ENCODE measurements around the gene CD28.

GRCh38 chr2:203783496-203784203 lies 77.2 kb downstream of the CD28 start:
- TF ChIP-seq CTCF (IDR thresholded peaks at IDR 0.05) (no peak), POLR2A (IDR thresholded peaks at IDR 0.05) (no peak), EP300 (IDR thresholded peaks at IDR 0.05) (no peak)
